HEK293T (cell line): Measurements from ENCODE around the gene PBX2.

ENCODE experiments used
- CTCF ChIA-PET: fragments of 350-600 bp; formaldehyde crosslinking; extraction: SDS; loops from one replicate; lab custom pipeline; 2021; ENCODE audit warnings: antibody characterized with exemption, inconsistent platforms; lab: Yijun Ruan, JAX
- POLR2A ChIA-PET: fragments of 350-600 bp; formaldehyde crosslinking; extraction: SDS; loops from one replicate; lab custom pipeline; 2020; ENCODE audit warnings: antibody characterized with exemption, inconsistent platforms; lab: Yijun Ruan, JAX
- DNase-seq: peaks from one replicate; pipeline ENCODE4 v3.0.0; 2012; ENCODE audit warnings: mixed read lengths; ENCODE audit errors: extremely low spot score
- ARNT ChIP-seq: fragments of 450-650 bp; IDR thresholded peaks from 2 replicates; pipeline ENCODE4 v1.6.1; 2017; ENCODE audit warnings: mild to moderate bottlenecking
- BHLHE40 ChIP-seq: fragments of 450-650 bp; IDR thresholded peaks from 2 replicates; pipeline ENCODE4 v1.6.1; 2016; ENCODE audit warnings: mild to moderate bottlenecking, moderate library complexity, borderline replicate concordance
- CTBP1 ChIP-seq: fragments of 450-650 bp; IDR thresholded peaks from 2 replicates; pipeline ENCODE4 v1.6.1; 2016; ENCODE audit warnings: borderline replicate concordance
- ELF4 ChIP-seq: fragments of 450-650 bp; IDR thresholded peaks from 2 replicates; pipeline ENCODE4 v1.6.1; 2017; ENCODE audit warnings: antibody characterized with exemption
- FOXA1 ChIP-seq: fragments of 450-650 bp; IDR thresholded peaks from 2 replicates; pipeline ENCODE4 v1.6.1; 2016; ENCODE audit warnings: mild to moderate bottlenecking
- FOXK2 ChIP-seq: fragments of 450-650 bp; IDR thresholded peaks from 2 replicates; pipeline ENCODE4 v1.6.1; 2016; ENCODE audit warnings: mild to moderate bottlenecking
- FOXM1 ChIP-seq: fragments of 450-650 bp; IDR thresholded peaks from 2 replicates; pipeline ENCODE4 v1.6.1; 2017; ENCODE audit warnings: mild to moderate bottlenecking, borderline replicate concordance
- HDGF ChIP-seq: fragments of 450-650 bp; IDR thresholded peaks from 2 replicates; pipeline ENCODE4 v1.6.1; 2017; ENCODE audit warnings: antibody characterized with exemption, borderline replicate concordance
- L3MBTL2 ChIP-seq: fragments of 450-650 bp; conservative IDR thresholded peaks from 2 replicates; pipeline ENCODE4 v1.6.1; 2016; ENCODE audit warnings: mild to moderate bottlenecking
- LEF1 ChIP-seq: fragments of 450-650 bp; IDR thresholded peaks from 2 replicates; pipeline ENCODE4 v1.6.1; 2017; ENCODE audit warnings: mild to moderate bottlenecking, borderline replicate concordance
- NFRKB ChIP-seq: fragments of 450-650 bp; IDR thresholded peaks from 2 replicates; pipeline ENCODE4 v1.6.1; 2016; ENCODE audit warnings: mild to moderate bottlenecking, moderate library complexity
- PKNOX1 ChIP-seq: fragments of 450-650 bp; IDR thresholded peaks from 2 replicates; pipeline ENCODE4 v1.6.1; 2016
- SP1 ChIP-seq: fragments of 450-650 bp; IDR thresholded peaks from 2 replicates; pipeline ENCODE4 v1.6.1; 2017
- SUZ12 ChIP-seq: fragments of 450-650 bp; IDR thresholded peaks from 2 replicates; pipeline ENCODE4 v1.6.1; 2016; ENCODE audit warnings: mild to moderate bottlenecking
- TARDBP ChIP-seq: fragments of 450-650 bp; IDR thresholded peaks from 2 replicates; pipeline ENCODE4 v1.6.1; 2016
- ZNF384 ChIP-seq: fragments of 450-650 bp; IDR thresholded peaks from 2 replicates; pipeline ENCODE4 v1.6.1; 2016

The PBX2 gene

DNA sequence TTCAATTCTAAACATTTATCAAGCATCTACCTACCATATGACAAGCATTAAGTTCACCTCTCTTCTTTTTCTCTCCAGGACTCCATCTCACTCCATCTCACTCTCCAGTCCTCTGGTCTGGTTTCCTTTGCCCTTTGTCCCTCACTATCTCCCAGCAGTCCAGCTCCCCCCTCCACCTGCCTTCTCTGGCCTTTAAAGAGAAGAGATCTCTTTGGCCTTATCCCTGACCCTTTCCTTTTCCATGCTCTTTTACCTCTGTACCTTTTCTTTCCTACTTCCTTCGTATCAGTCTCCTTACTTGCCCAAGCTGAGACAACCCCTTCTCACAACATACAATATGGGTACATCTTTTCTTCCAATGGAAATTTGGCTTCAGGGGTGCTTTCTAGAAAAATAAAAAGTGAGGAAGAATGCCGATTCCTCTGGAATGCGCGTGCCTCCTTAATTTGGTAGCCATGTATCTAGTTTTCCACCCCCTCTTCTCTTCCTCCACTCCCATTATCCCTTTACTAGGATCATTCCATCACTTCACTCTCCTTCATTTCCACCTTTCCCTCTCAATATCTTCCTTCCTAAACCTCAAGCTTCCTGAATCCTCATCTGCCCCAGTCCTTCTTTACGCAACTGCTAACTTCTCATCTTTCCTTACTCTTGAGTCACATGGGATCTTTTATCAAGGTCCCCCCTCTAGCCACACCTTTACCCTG, 13.4 kb downstream of the PBX2 start:
- TF ChIP-seq ARNT, result no peak
- TF ChIP-seq FOXA1, result no peak
- no peak for TF ChIP-seq FOXM1
- no peak for TF ChIP-seq LEF1
- TF ChIP-seq L3MBTL2, result no peak; the same call in 1 of the 2 replicates
- TF ChIP-seq SP1, result no peak
- DNase-seq, result no peak
- CTCF ChIA-PET, result interaction anchor here (0.9 to 1.2 kb wide), 2 partner anchors 20 to 60 kb away, joined by 4 read pairs; no protein-coding TSS in a partner anchor
- POLR2A ChIA-PET, result interaction anchor here (0.5 to 4.9 kb wide), 23 partner anchors 9 to 796 kb away, joined by 3 to 153 read pairs (median 4); partner anchors contain the start of genes ATF6B, DDX39B, DXO and EGFL8

- ChIA-PET CTCF (no interaction called here), POLR2A (interaction anchor here (0.6 to 4.9 kb wide), 11 partner anchors 8 to 204 kb away, joined by 3 to 153 read pairs (median 3); partner anchors contain the start of genes ATF6B, DXO, EGFL8 and FKBPL)
- TF ChIP-seq PKNOX1 (peak; percentile 99), SP1 (no peak), CTBP1 (no peak), FOXA1 (no peak)
- peak; percentile 95 for DNase-seq
Measured at GRCh38 chr6:32175711-32176475, 14.1 kb downstream of the PBX2 start, which contains the start of gene AGPAT1. AGPAT1 (minus strand) TSS chr6:32176084; CDS start chr6:32171496, 4,588 bp downstream.

DNA sequence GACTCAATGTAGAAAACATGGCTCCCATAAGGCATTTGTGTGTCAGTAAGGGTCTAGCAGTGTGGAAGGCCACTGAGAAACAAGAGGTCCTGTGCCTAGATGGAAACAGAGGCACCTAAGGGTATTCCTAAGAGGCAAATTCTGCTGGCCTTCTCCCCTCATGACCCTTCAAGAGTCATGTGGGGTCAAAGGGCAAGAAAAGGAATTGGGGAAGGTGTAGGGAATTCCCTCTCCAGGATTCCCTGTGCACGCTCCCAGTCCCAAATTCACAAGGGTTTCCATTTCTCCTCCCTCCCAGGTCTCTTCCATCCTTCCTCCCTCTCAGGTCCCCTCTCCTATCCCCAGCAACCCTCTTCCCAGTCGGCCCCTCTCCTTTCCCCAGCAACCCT, 14.7 kb downstream of the PBX2 start:
- CTCF ChIA-PET, result no interaction called here
- POLR2A ChIA-PET, result no interaction called here
- no peak for TF ChIP-seq FOXK2
- no peak for TF ChIP-seq PKNOX1
- no peak for TF ChIP-seq NFRKB
- no peak for TF ChIP-seq FOXM1
- no peak for TF ChIP-seq ARNT
- TF ChIP-seq LEF1, result no peak
- TF ChIP-seq CTBP1, result no peak
- TF ChIP-seq TARDBP, result no peak
- TF ChIP-seq FOXA1, result no peak
- no peak for TF ChIP-seq L3MBTL2
- TF ChIP-seq ELF4, result no peak
- no peak for TF ChIP-seq SUZ12
- TF ChIP-seq ZNF384, result no peak
- no peak for TF ChIP-seq BHLHE40
- no peak for DNase-seq

DNA sequence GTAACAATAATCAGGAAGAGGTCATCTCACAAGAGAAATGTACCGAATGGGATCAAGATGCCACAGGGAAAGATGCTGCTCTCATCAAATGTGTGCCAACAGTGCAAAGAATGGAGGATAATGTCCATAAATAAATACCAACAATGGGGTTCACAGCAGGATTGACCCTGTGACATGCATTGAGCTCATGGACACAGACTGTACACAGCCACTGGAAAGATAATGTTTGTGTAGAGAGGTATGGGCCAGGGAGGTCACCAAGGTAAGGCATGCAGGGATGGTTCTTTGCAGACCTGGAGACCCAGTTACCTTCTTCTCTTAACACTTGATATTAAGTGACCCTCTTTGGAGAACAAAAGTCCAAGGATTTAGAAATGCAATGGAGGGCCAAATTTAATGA, 15.6 kb downstream of the PBX2 start:
- ChIA-PET POLR2A (no interaction called here), CTCF (no interaction called here)
- no peak for TF ChIP-seq HDGF
- TF ChIP-seq SP1, result no peak
- TF ChIP-seq TARDBP, result no peak
- DNase-seq, result no peak

DNA sequence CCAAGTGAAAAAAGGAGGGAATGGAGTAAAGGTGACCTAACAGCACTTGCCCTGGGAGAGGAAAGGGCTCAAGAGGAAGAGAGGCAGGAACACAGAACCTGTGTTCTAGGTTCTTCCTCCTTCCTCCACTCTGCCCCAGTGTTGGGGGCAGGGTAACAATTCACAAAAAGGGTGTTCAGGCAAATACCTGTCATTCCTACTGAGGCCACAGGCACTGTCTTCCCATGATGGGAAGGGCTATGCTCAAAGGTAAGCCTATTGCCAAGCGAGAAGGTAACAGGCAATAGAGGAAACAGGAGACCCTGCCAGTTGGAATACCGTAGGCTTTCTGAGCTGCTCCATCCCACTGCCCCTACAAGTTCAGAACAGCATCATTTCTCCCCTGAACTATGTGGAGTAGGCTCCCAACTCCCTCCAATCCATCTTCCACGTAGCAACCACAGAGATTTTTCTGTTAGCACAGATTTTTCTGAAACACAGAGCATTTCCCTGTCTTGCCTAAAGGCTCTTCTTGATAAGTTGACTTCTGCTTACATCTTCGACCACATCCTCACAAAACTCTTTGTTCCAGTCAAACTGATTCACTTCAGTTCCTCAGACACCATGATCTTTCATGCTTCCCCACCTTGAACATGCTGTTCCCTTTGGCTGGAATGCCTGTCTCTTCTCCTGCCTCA, 16.8 kb downstream of the PBX2 start:
- TF ChIP-seq FOXK2, result no peak
- no peak for TF ChIP-seq FOXM1
- TF ChIP-seq SUZ12, result no peak
- TF ChIP-seq TARDBP, result no peak
- TF ChIP-seq SP1, result no peak
- TF ChIP-seq LEF1, result no peak
- TF ChIP-seq ELF4, result no peak
- TF ChIP-seq BHLHE40, result no peak
- no peak for TF ChIP-seq CTBP1
- TF ChIP-seq HDGF, result no peak
- no peak for TF ChIP-seq ZNF384
- no peak for TF ChIP-seq ARNT
- no peak for TF ChIP-seq FOXA1
- TF ChIP-seq PKNOX1, result no peak
- TF ChIP-seq L3MBTL2, result no peak
- TF ChIP-seq NFRKB, result no peak
- POLR2A ChIA-PET, result interaction anchor here (2.1 kb wide), 1 partner anchor 22 kb away, joined by 9 read pairs; no protein-coding TSS in a partner anchor
- CTCF ChIA-PET, result no interaction called here
- no peak for DNase-seq

- DNase-seq, result no peak
- no peak for TF ChIP-seq HDGF
- TF ChIP-seq NFRKB, result no peak
- no peak for TF ChIP-seq ZNF384
- TF ChIP-seq SP1, result no peak
- no peak for TF ChIP-seq FOXM1
- TF ChIP-seq BHLHE40, result no peak
- TF ChIP-seq ARNT, result no peak
- no peak for TF ChIP-seq FOXK2
- ChIA-PET CTCF (no interaction called here), POLR2A (no interaction called here)
Measured at GRCh38 chr6:32171234-32171633, 18.8 kb downstream of the PBX2 start.
